Neuronal stem cell (in vitro differentiated cells): ENCODE measurements around the gene ARMC2.
A peak's percentile ranks its signal among the peaks of the same experiment; 100 is the strongest.

Experiments
- DNase-seq: peaks from one replicate; pipeline ENCODE4 v3.0.0-alpha.2; 2013; ENCODE audit warnings: low spot score
- H2AFZ ChIP-seq: one replicate; pipeline ENCODE4 v1.6.1; 2013; ENCODE audit warnings: mild to moderate bottlenecking, low read length, inconsistent platforms
- H2AK5ac ChIP-seq: 2 replicates; pipeline ENCODE4 v1.6.1; 2013; ENCODE audit warnings: low read depth, mild to moderate bottlenecking, inconsistent platforms, low read length, moderate library complexity, mixed read lengths
- H2BK120ac ChIP-seq: 2 replicates; pipeline ENCODE4 v1.6.1; 2013; ENCODE audit warnings: low read depth, mild to moderate bottlenecking, inconsistent platforms, low read length, moderate library complexity, mixed read lengths
- H2BK12ac ChIP-seq: one replicate; pipeline ENCODE4 v1.6.1; 2013; ENCODE audit warnings: low read length, inconsistent platforms
- H2BK15ac ChIP-seq: 2 replicates; pipeline ENCODE4 v1.6.1; 2013; ENCODE audit warnings: mild to moderate bottlenecking, low read length, inconsistent platforms, mixed read lengths
- H2BK5ac ChIP-seq: one replicate; pipeline ENCODE4 v1.6.1; 2013; ENCODE audit warnings: inconsistent platforms, mild to moderate bottlenecking, low read length, moderate library complexity
- H3K14ac ChIP-seq: one replicate; pipeline ENCODE4 v1.6.1; 2013; ENCODE audit warnings: low read length, inconsistent platforms
- H3K18ac ChIP-seq: 2 replicates; pipeline ENCODE4 v1.6.1; 2013; ENCODE audit warnings: low read length, inconsistent platforms
- H3K23ac ChIP-seq: 2 replicates; pipeline ENCODE4 v1.6.1; 2013; ENCODE audit warnings: low read depth, mild to moderate bottlenecking, mixed read lengths, low read length, inconsistent platforms; ENCODE audit not compliant: poor library complexity
- H3K27ac ChIP-seq: replicated peaks from 3 replicates; pipeline ENCODE4 v1.5.1; 2013; ENCODE audit warnings: low read length, inconsistent platforms
- H3K27me3 ChIP-seq, 3 experiments: 2 replicates each; pipeline ENCODE4 v1.6.1; 2013; ENCODE audit warnings: low read length in 3 of 3, mild to moderate bottlenecking in 2 of 3, inconsistent platforms in 1 of 3, low read depth in 1 of 3, mixed read lengths in 1 of 3, moderate library complexity in 1 of 3; ENCODE audit not compliant: control insufficient read depth in 3 of 3, insufficient read depth in 3 of 3
- H3K36me3 ChIP-seq, 2 donors: replicated peaks in 1 of 2; 2 replicates each; pipeline ENCODE4 v1.6.1; 2013; ENCODE audit warnings: low read length in 2 of 2; ENCODE audit not compliant: control insufficient read depth in 2 of 2, insufficient read depth in 2 of 2
- H3K4ac ChIP-seq: 2 replicates; pipeline ENCODE4 v1.6.1; 2013; ENCODE audit warnings: inconsistent platforms, mild to moderate bottlenecking, low read length, moderate library complexity
- H3K4me1 ChIP-seq, 2 donors: 1 replicate in 1 of 2; 2 replicates in 1 of 2; pipeline ENCODE4 v1.6.1; 2013; ENCODE audit warnings: low read length in 2 of 2, low read depth in 1 of 2; ENCODE audit not compliant: control insufficient read depth in 2 of 2, insufficient read depth in 1 of 2
- H3K4me2 ChIP-seq: one replicate; pipeline ENCODE4 v1.6.1; 2013; ENCODE audit warnings: mild to moderate bottlenecking, low read length, inconsistent platforms; ENCODE audit not compliant: insufficient read depth, poor library complexity, severe bottlenecking
- H3K4me3 ChIP-seq, 2 donors: 2 replicates each; pipeline ENCODE4 v1.5.1; 2013; ENCODE audit warnings: low read length in 2 of 2, mild to moderate bottlenecking in 2 of 2, inconsistent platforms in 1 of 2, moderate library complexity in 1 of 2
- H3K79me1 ChIP-seq: one replicate; pipeline ENCODE4 v1.6.1; 2013; ENCODE audit warnings: low read depth, mild to moderate bottlenecking, inconsistent platforms, low read length, moderate library complexity
- H3K9ac ChIP-seq: one replicate; pipeline ENCODE4 v1.6.1; 2013; ENCODE audit warnings: mild to moderate bottlenecking, low read depth, low read length, inconsistent platforms; ENCODE audit not compliant: poor library complexity
- H3K9me3 ChIP-seq, 2 donors: replicated peaks in 1 of 2; 2 replicates each; pipeline versions ENCODE3 to v1.6.1; 2013; ENCODE audit warnings: low read length in 2 of 2, mild to moderate bottlenecking in 2 of 2, inconsistent platforms in 1 of 2, low read depth in 1 of 2, mixed read lengths in 1 of 2, moderate library complexity in 1 of 2; ENCODE audit not compliant: control insufficient read depth in 2 of 2, insufficient read depth in 1 of 2
- H4K8ac ChIP-seq: one replicate; pipeline ENCODE4 v1.6.1; 2013; ENCODE audit warnings: low read depth, mild to moderate bottlenecking, inconsistent platforms, low read length, moderate library complexity
- H4K91ac ChIP-seq: one replicate; pipeline ENCODE4 v1.6.1; 2013; ENCODE audit warnings: low read length, low read depth, mild to moderate bottlenecking, inconsistent platforms; ENCODE audit not compliant: poor library complexity
- WGBS, 2 donors: extraction: QIAGEN DNeasy Blood & Tissue Kit; methylation state at CpG; one replicate each; pipeline ENCODE4 v1.1.7; 2013; ENCODE audit warnings: missing lambda C conversion rate in 2 of 2, mixed read lengths in 1 of 2; ENCODE audit not compliant: insufficient read length in 2 of 2, insufficient replicate concordance in 1 of 2; ENCODE audit errors: extremely low coverage in 2 of 2; 5-methylcytosine and 5-hydroxymethylcytosine counted together

The ARMC2 gene

DNA sequence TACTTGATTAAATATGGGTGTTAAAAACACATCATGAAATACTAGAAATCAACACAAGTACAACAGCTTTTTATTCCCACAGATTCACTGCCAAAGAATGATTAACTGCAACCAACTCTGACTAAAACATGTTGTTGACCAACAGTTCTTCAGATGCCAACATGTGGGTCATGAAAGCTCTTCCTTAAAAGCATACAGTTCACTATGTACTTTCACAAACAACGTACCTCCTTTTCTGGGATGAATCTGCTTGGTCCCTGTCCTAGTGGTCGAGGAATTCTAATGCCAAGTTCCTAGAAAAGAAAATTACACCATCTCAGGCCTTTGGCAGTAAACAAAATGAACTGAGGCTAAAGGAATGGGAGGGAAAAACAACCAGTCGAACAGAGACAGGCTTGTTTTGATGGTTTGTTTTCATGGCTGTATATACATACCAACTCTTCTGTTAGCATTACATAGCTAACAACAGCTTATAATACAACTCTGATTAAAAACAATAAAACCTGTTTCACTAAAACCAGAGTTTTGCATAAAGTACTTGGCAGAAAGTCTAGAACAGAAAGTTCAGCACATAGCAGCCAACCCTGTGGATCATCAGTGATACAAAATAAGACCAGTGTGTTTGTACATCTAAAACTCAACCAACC is 154.0 kb downstream of the ARMC2 start:
- Histone ChIP-seq H3K4me2 (no peak overlapping the region), H2BK120ac (no peak overlapping the region), H4K8ac (no peak overlapping the region), H3K9ac (no peak overlapping the region), H4K91ac (no peak overlapping the region), H3K14ac (no peak overlapping the region), H3K4ac (no peak overlapping the region), H3K23ac (no peak overlapping the region), H2BK12ac (no peak overlapping the region), H3K27ac (no peak overlapping the region), H3K4me1 (no peaks in the 10 kb centered on the region), H3K4me3 (no peak overlapping the region), H3K18ac (no peak overlapping the region), H2BK5ac (no peak overlapping the region), H3K79me1 (no peaks in the 10 kb centered on the region), H2AFZ (no peak overlapping the region), H3K36me3 (peaks cover 2 to 60% of the 10 kb centered on the region in 2 donors), H3K27me3 (no peaks in the 10 kb centered on the region), H3K9me3 (no peaks in the 10 kb centered on the region), H2AK5ac (no peak overlapping the region), H2BK15ac (no peak overlapping the region)
- DNase-seq = no peak
- WGBS, 2 donors = no CpG with 5 or more reads among the region's 3 CpGs

- no peak overlapping the region for H3K23ac ChIP-seq
- H2BK5ac ChIP-seq = no peak overlapping the region
- peaks cover 2 to 53% of the 10 kb centered on the region in 2 donors for H3K36me3 ChIP-seq
- H3K9me3 ChIP-seq = no peaks in the 10 kb centered on the region
- H4K8ac ChIP-seq = no peak overlapping the region
- H3K4me2 ChIP-seq = no peak overlapping the region
- no peaks in the 10 kb centered on the region for H3K27me3 ChIP-seq
- no peak overlapping the region for H2AK5ac ChIP-seq
- H3K79me1 ChIP-seq = no peaks in the 10 kb centered on the region
- DNase-seq = no peak
- no peak overlapping the region for H3K14ac ChIP-seq
- H3K4ac ChIP-seq = no peak overlapping the region
- H3K27ac ChIP-seq = no peak overlapping the region
- H3K18ac ChIP-seq = no peak overlapping the region
- H2BK120ac ChIP-seq = no peak overlapping the region
- no peak overlapping the region for H2BK15ac ChIP-seq
- no peak overlapping the region for H4K91ac ChIP-seq
- H2BK12ac ChIP-seq = no peak overlapping the region
- H3K9ac ChIP-seq = no peak overlapping the region
- no peaks in the 10 kb centered on the region for H3K4me1 ChIP-seq
- H3K4me3 ChIP-seq = no peak overlapping the region
- no peak overlapping the region for H2AFZ ChIP-seq
These were observed 154.7 kb downstream of the ARMC2 start for GRCh38 chr6:109002882-109003281.

DNA sequence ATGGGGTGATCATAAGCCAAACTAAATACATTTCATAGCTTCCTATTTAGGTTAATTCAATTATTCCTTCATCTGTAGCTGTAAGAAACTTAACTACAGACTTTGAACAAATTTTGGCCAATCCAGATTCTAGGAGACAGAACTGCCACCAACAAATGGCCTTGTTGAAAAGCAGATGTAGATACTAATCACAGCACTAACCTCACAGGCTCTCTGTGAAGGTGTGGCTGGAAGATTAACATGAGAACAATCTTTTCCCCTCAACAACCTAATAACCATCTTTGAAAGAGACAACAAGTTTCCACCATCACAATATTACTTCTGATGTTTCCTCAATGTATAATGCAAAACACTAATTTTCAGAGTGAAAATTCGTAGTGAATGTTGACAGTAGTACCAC is 158.6 kb downstream of the ARMC2 start:
- H3K4me3 ChIP-seq = no peak overlapping the region

DNA sequence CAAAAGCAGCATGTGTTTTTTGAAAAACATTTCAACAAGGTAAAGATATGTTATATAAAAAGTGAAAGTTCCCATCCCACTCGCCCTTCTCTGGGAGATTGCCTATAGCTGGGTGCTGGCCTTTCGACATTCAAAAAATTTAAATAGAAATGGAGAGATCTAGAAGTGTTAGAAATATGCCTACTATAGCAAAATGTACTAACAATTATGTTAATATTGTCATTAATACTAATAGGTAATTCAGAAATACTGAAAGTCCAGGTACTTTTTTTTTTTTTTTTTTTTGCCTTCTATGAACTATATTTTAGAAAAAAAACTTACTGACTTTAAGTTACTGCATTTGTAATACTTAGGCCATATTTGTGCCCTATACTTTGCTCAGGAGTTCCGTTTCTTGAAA is 159.3 kb downstream of the ARMC2 start:
- H3K18ac ChIP-seq = no peak overlapping the region
- H3K9me3 ChIP-seq = no peaks in the 10 kb centered on the region
- H4K8ac ChIP-seq = no peak overlapping the region
- no peak overlapping the region for H3K27ac ChIP-seq
- no peak overlapping the region for H2AK5ac ChIP-seq
- H2BK12ac ChIP-seq = no peak overlapping the region
- no peak overlapping the region for H2AFZ ChIP-seq
- H2BK120ac ChIP-seq = no peak overlapping the region
- peaks cover 0 to 1% of the 10 kb centered on the region in 2 donors for H3K4me1 ChIP-seq
- H2BK15ac ChIP-seq = no peak overlapping the region
- no peak overlapping the region for H2BK5ac ChIP-seq
- peaks cover 3% of the 10 kb centered on the region for H3K79me1 ChIP-seq
- H3K4me3 ChIP-seq = peak overlapping the region in 1 of 2 donors; percentile 77
- no peak overlapping the region for H4K91ac ChIP-seq
- no peak for DNase-seq
- peaks cover 0 to 7% of the 10 kb centered on the region in 2 donors for H3K36me3 ChIP-seq
- no peak overlapping the region for H3K4ac ChIP-seq
- H3K9ac ChIP-seq = no peak overlapping the region
- no peak overlapping the region for H3K14ac ChIP-seq
- no peak overlapping the region for H3K4me2 ChIP-seq
- no CpG with 5 or more reads among the region's 3 CpGs for WGBS, 2 donors
- no peak overlapping the region for H3K23ac ChIP-seq
- no peaks in the 10 kb centered on the region for H3K27me3 ChIP-seq

More for the DNA sequence above, 158.6 kb downstream of the ARMC2 start:
- Histone ChIP-seq H3K23ac (no peak overlapping the region), H2BK120ac (no peak overlapping the region), H2BK15ac (no peak overlapping the region), H4K91ac (no peak overlapping the region), H2BK5ac (no peak overlapping the region), H3K14ac (no peak overlapping the region), H4K8ac (no peak overlapping the region), H3K27me3 (no peaks in the 10 kb centered on the region), H2BK12ac (no peak overlapping the region), H3K4me2 (no peak overlapping the region), H3K18ac (no peak overlapping the region), H3K79me1 (peaks cover 3% of the 10 kb centered on the region), H2AK5ac (no peak overlapping the region), H3K9me3 (no peaks in the 10 kb centered on the region), H3K9ac (no peak overlapping the region), H3K4ac (no peak overlapping the region), H3K4me1 (peaks cover 0 to 1% of the 10 kb centered on the region in 2 donors), H2AFZ (no peak overlapping the region), H3K36me3 (peaks cover 0 to 14% of the 10 kb centered on the region in 2 donors), H3K27ac (no peak overlapping the region)
- no CpG with 5 or more reads among the region's 1 CpG for WGBS, 2 donors
- DNase-seq = no peak
